Astrocyte (in vitro differentiated cells and primary cell): ENCODE results near the gene ZNF343. TPM values are rescaled to one million over a fixed set of nuclear protein-coding genes. Genes with fewer than 3 reads are reported as not detected.
"Not testable (repeated sequence)": the region's sequence is repeated elsewhere in the genome, so short reads cannot be mapped to it uniquely, and the experiment has no call there.

Experiments used
- DNase-seq: peaks from one replicate; pipeline ENCODE4 v3.0.0-alpha.2; 2010; ENCODE audit warnings: low read depth
- FAIRE-seq: peaks from 2 replicates; lab custom pipeline; 2011; peaks lifted over from hg19 to GRCh38; lab: Jason Lieb, UNC
- H2AFZ ChIP-seq: 2 replicates; pipeline ENCODE4 v1.6.0; 2012; ENCODE audit warnings: low read depth, low read length, inconsistent platforms
- H3K27ac ChIP-seq: 2 replicates; pipeline ENCODE4 v1.5.1; 2011; ENCODE audit warnings: low read depth, low read length, inconsistent platforms
- H3K27me3 ChIP-seq: 2 replicates; pipeline ENCODE4 v1.6.0; 2011; ENCODE audit warnings: low read length, inconsistent platforms; ENCODE audit not compliant: insufficient read depth
- H3K36me3 ChIP-seq: 2 replicates; pipeline ENCODE4 v1.5.1; 2011; ENCODE audit warnings: low read length, inconsistent platforms; ENCODE audit not compliant: insufficient read depth
- H3K4me1 ChIP-seq: 2 replicates; pipeline ENCODE4 v1.5.1; 2011; ENCODE audit warnings: low read length, inconsistent platforms; ENCODE audit not compliant: insufficient read depth
- H3K4me2 ChIP-seq: 2 replicates; pipeline ENCODE4 v1.6.0; 2012; ENCODE audit warnings: low read length, inconsistent platforms
- H3K4me3 ChIP-seq: 2 replicates; pipeline ENCODE4 v1.5.1; 2011; ENCODE audit warnings: low read depth, mild to moderate bottlenecking, low read length, inconsistent platforms; ENCODE audit not compliant: insufficient read depth
- H3K79me2 ChIP-seq: 2 replicates; pipeline ENCODE4 v1.6.0; 2012; ENCODE audit warnings: mild to moderate bottlenecking, low read length, inconsistent platforms; ENCODE audit not compliant: insufficient read depth
- H3K9ac ChIP-seq: 2 replicates; pipeline ENCODE4 v1.6.0; 2012; ENCODE audit warnings: mild to moderate bottlenecking, low read length, inconsistent platforms
- H3K9me3 ChIP-seq: 2 replicates; pipeline ENCODE4 v1.5.1; 2012; ENCODE audit warnings: low read depth, mild to moderate bottlenecking, low read length, inconsistent platforms; ENCODE audit not compliant: insufficient read depth
- H4K20me1 ChIP-seq: 2 replicates; pipeline ENCODE4 v1.6.0; 2012; ENCODE audit warnings: low read length, inconsistent platforms; ENCODE audit not compliant: insufficient read depth
- H3K27ac Mint-ChIP-seq: one replicate; pipeline ENCODE4 v1.8.0; 2021; ENCODE audit warnings: mild to moderate bottlenecking, mixed read lengths; ENCODE audit not compliant: unreplicated experiment
- H3K27me3 Mint-ChIP-seq: one replicate; pipeline ENCODE4 v1.8.0; 2021; ENCODE audit warnings: low read depth, mixed read lengths; ENCODE audit not compliant: unreplicated experiment
- H3K36me3 Mint-ChIP-seq: one replicate; pipeline ENCODE4 v1.8.0; 2021; ENCODE audit warnings: low read depth, mixed read lengths; ENCODE audit not compliant: unreplicated experiment
- H3K4me1 Mint-ChIP-seq: one replicate; pipeline ENCODE4 v1.8.0; 2021; ENCODE audit warnings: low read depth, mixed read lengths; ENCODE audit not compliant: unreplicated experiment
- H3K4me3 Mint-ChIP-seq: one replicate; pipeline ENCODE4 v1.8.0; 2021; ENCODE audit warnings: mild to moderate bottlenecking, moderate library complexity, mixed read lengths; ENCODE audit not compliant: unreplicated experiment
- H3K9me3 Mint-ChIP-seq: one replicate; pipeline ENCODE4 v1.8.0; 2021; ENCODE audit warnings: mild to moderate bottlenecking, mixed read lengths; ENCODE audit not compliant: unreplicated experiment
- CTCF ChIP-seq: IDR thresholded peaks from 2 replicates; pipeline ENCODE4 v1.5.1; 2011; ENCODE audit warnings: low read depth, mild to moderate bottlenecking, inconsistent platforms, low read length, moderate library complexity; ENCODE audit not compliant: insufficient read depth
- EZH2 ChIP-seq: IDR thresholded peaks from 2 replicates; pipeline ENCODE4 v1.6.1; 2012; ENCODE audit warnings: mild to moderate bottlenecking, low read length, inconsistent platforms; ENCODE audit not compliant: insufficient read depth
- total RNA-seq: library from RNA; stranded (reverse); gene quantifications from 2 replicates; pipeline ENCODE4 v1.2.1, GENCODE V29; 2021

Gene ZNF343
- total RNA-seq, 1 donor from 2014 or later, result 9.6 TPM

DNA sequence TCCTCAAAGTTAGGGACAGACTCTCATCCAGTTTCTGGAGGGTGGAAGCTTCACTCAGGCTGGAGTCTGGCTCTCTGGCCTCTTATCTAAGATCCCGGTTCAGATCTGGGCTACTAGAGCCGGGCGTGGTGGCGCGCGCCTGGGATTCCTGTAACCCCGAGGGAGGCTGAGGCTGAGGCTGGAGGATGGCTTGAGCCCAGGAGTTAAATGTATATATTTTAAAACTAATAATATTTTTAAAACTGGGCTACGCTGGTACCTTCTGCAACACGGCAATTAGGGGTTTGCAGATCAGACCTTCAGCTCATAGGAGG, 710 bp upstream of the ZNF343 start:
- H3K4me3 Mint-ChIP-seq, result peak overlapping the region; percentile 100
- DNase-seq, result no peak
- H3K27ac Mint-ChIP-seq, result no peak overlapping the region

GRCh38 chr20:2507875-2508630, 662 bp downstream of the ZNF343 start:
- Histone ChIP-seq H3K9me3 (no peaks in the 10 kb centered on the region), H3K4me1 (peaks cover 8% of the 10 kb centered on the region), H3K36me3 (no peaks in the 10 kb centered on the region), H3K27me3 (no peaks in the 10 kb centered on the region), H4K20me1 (no peaks in the 10 kb centered on the region), H3K4me2 (peak overlapping the region; percentile 92), H3K4me3 (peak overlapping the region; percentile 88), H3K79me2 (peaks cover 22% of the 10 kb centered on the region), H3K27ac (peak overlapping the region; percentile 84), H3K9ac (peak overlapping the region; percentile 88), H2AFZ (peak overlapping the region; percentile 94)
- Mint-ChIP-seq H3K4me1 (peaks cover 7% of the 10 kb centered on the region), H3K9me3 (peaks cover 1% of the 10 kb centered on the region), H3K36me3 (peaks cover 2% of the 10 kb centered on the region), H3K27me3 (peaks cover 23% of the 10 kb centered on the region), H3K27ac (peak overlapping the region; percentile 97), H3K4me3 (peak overlapping the region; percentile 100)
- TF ChIP-seq EZH2, result no peak
- no peak for DNase-seq
- FAIRE-seq, result no peak

More for the DNA sequence above, 710 bp upstream of the ZNF343 start:
- peaks cover 22% of the 10 kb centered on the region for H3K79me2 ChIP-seq
- Mint-ChIP-seq H3K36me3 (no peaks in the 10 kb centered on the region), H3K27me3 (peaks cover 37% of the 10 kb centered on the region), H3K4me1 (peaks cover 7% of the 10 kb centered on the region), H3K9me3 (peaks cover 1% of the 10 kb centered on the region)
- no peak for FAIRE-seq
- TF ChIP-seq EZH2 (no peak), CTCF (no peak)
- peak overlapping the region; percentile 94 for H2AFZ ChIP-seq
- H3K9me3 ChIP-seq, result no peaks in the 10 kb centered on the region
- no peaks in the 10 kb centered on the region for H3K36me3 ChIP-seq
- peak overlapping the region; percentile 92 for H3K4me2 ChIP-seq
- no peaks in the 10 kb centered on the region for H4K20me1 ChIP-seq
- peaks cover 8% of the 10 kb centered on the region for H3K4me1 ChIP-seq
- H3K4me3 ChIP-seq, result peak overlapping the region; percentile 88
- H3K27me3 ChIP-seq, result no peaks in the 10 kb centered on the region
- H3K9ac ChIP-seq, result peak overlapping the region; percentile 88
- peak overlapping the region; percentile 84 for H3K27ac ChIP-seq

DNA sequence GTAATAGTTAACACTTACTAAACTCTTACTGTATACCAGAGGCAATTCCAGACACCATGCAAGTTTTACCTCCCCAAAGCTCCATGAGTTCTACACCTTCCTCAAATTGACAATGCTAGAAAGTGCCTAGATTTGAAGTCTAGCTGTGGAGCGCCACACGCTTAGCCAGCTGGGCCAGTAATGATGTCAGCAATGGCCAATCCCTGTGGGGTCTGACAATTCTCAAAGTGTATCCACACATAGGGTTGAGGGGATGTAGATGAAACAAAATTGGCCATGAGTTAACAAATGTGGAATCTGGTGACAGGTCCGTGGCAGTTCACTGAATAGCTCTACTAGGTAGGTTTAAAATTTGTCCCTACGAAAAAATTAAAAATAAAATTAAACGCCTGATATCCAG, 1.3 kb downstream of the ZNF343 start:
- no peaks in the 10 kb centered on the region for H3K36me3 ChIP-seq
- H3K9ac ChIP-seq, result no peak overlapping the region
- no peak for TF ChIP-seq EZH2
- no peak for TF ChIP-seq CTCF
- FAIRE-seq (no peak), DNase-seq (no peak)
- peak overlapping the region; percentile 92 for H3K4me2 ChIP-seq
- Mint-ChIP-seq H3K27ac (no peak overlapping the region), H3K4me1 (peaks cover 7% of the 10 kb centered on the region), H3K4me3 (peak overlapping the region; percentile 100), H3K27me3 (peaks cover 17% of the 10 kb centered on the region), H3K36me3 (peaks cover 2% of the 10 kb centered on the region), H3K9me3 (peaks cover 1% of the 10 kb centered on the region)
- no peaks in the 10 kb centered on the region for H4K20me1 ChIP-seq
- H3K27me3 ChIP-seq, result no peaks in the 10 kb centered on the region
- no peak overlapping the region for H3K27ac ChIP-seq
- H2AFZ ChIP-seq, result no peak overlapping the region
- H3K4me3 ChIP-seq, result peak overlapping the region; percentile 88
- H3K79me2 ChIP-seq, result peaks cover 25% of the 10 kb centered on the region
- H3K9me3 ChIP-seq, result no peaks in the 10 kb centered on the region
- peaks cover 8% of the 10 kb centered on the region for H3K4me1 ChIP-seq

DNA sequence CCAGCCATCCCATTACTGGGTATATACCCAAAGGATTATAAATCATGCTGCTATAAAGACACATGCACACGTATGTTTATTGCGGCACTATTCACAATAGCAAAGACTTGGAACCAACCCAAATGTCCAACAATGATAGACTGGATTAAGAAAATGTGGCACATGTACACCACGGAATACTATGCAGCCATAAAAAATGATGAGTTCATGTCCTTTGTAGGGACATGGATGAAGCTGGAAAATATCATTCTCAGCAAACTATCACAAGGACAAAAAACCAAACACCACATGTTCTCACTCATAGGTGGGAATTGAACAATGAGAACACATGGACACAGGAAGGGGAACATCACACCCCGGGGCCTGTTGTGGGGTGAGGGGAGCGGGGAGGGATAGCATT, 2.3 kb downstream of the ZNF343 start:
- not testable (repeated sequence) for H3K9me3 ChIP-seq, FAIRE-seq, H3K4me3 Mint-ChIP-seq, H3K36me3 ChIP-seq, H3K9me3 Mint-ChIP-seq, H3K4me2 ChIP-seq, H3K27me3 ChIP-seq, H4K20me1 ChIP-seq, DNase-seq, H3K9ac ChIP-seq, H3K36me3 Mint-ChIP-seq, H3K4me1 Mint-ChIP-seq, H2AFZ ChIP-seq, H3K27ac ChIP-seq, H3K4me1 ChIP-seq, H3K4me3 ChIP-seq, H3K27me3 Mint-ChIP-seq, H3K27ac Mint-ChIP-seq
- peaks cover 25% of the 10 kb centered on the region for H3K79me2 ChIP-seq
